Lower leg skin (tissue), 4 donors: ENCODE measurements around the gene ENOX1. TPM values are rescaled to one million over a fixed set of nuclear protein-coding genes. Genes with fewer than 3 reads are reported as not detected.

Source experiments
- DNase-seq, 2 donors: peaks; one replicate each; pipeline ENCODE4 v3.0.0-alpha.2; 2019; ENCODE audit warnings: low spot score in 2 of 2
- H3K4me3 ChIP-seq: fragments of 200-600 bp; sonication (generic); 2 replicates; pipeline ENCODE4 v1.5.1; 2017; ENCODE audit warnings: mild to moderate bottlenecking, low read depth; ENCODE audit not compliant: poor library complexity, severe bottlenecking
- CTCF ChIP-seq, 3 donors: fragments of 450-650 bp; IDR thresholded peaks; one replicate each; pipeline ENCODE4 v1.5.1; 2016; ENCODE audit warnings: antibody characterized with exemption in 3 of 3, mild to moderate bottlenecking in 3 of 3, moderate library complexity in 2 of 3
- POLR2A ChIP-seq, 2 donors: fragments of 450-650 bp; IDR thresholded peaks; one replicate each; pipeline ENCODE4 v1.6.1; 2016 to 2017; ENCODE audit warnings: antibody characterized with exemption in 2 of 2, mild to moderate bottlenecking in 1 of 2, moderate library complexity in 1 of 2
- WGBS, 2 donors: methylation state at CpG; one replicate each; pipeline ENCODE4 v1.1.5; 2018; 5-methylcytosine and 5-hydroxymethylcytosine counted together
- intact Hi-C: fragments of 100-400 bp; cut with DNase I; formaldehyde crosslinking; loops from one replicate; pipeline ENCODE4 v1.15.0; 2023; ENCODE audit warnings: low total_unique reads
- total RNA-seq, 4 donors: library from RNA; depleted of rRNA; stranded (reverse); fragments of >200 nt; gene quantifications; one replicate each; pipeline ENCODE4 v1.1.0, GENCODE V29; 2016

Gene ENOX1
- total RNA-seq, 4 donors from 2014 or later: 0.11 to 0.52 (median 0.30) TPM

DNA sequence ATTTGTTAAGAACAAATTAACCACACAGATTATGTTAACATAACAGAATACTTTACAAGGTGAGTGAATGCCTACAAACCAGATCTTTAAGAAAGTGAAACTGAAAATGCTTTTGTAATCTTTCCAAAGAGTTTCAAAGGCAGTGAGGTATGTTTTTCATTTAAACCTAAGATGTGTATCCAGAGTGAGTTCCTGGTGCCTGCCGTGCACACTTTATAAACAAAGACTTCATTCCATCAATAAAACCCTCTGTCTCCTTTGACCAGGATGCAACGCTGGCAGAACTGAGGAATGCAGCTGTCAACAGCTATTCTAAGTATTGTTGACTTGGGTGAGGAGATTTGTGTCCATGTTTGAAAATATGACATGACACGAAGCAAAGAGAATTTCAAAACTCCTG, 418.8 kb downstream of the ENOX1 start:
- intact Hi-C loops: no loop called here
- WGBS, 2 donors: 10 to 18% methylated on average over 3 of the region's 3 CpGs
- no peak for DNase-seq
- TF ChIP-seq CTCF (IDR thresholded peaks at IDR 0.05) (no peak), POLR2A (IDR thresholded peaks at IDR 0.05) (no peak)
- no peak overlapping the region for H3K4me3 ChIP-seq

DNA sequence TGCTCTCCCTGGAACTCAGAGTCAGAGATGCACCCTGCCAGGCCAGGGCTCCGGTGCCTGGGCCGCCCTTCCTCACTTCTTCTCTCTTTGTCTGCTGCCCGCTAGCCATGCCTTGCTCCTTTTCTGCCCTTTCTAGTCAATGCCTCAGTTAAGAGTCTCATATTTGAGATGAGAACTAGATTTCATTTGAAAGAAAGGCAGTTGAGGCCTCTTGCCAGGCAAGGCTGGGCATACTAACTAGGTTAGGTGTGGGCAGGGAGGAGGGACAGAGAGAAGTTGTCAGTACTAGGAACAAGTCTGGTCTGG, 421.8 kb downstream of the ENOX1 start:
- WGBS, 2 donors: 61 to 76% methylated on average over 3 of the region's 3 CpGs
- intact Hi-C loops: no loop called here
- no peak overlapping the region for H3K4me3 ChIP-seq
- TF ChIP-seq CTCF (IDR thresholded peaks at IDR 0.05) (no peak), POLR2A (IDR thresholded peaks at IDR 0.05) (no peak)
- DNase-seq: no peak

DNA sequence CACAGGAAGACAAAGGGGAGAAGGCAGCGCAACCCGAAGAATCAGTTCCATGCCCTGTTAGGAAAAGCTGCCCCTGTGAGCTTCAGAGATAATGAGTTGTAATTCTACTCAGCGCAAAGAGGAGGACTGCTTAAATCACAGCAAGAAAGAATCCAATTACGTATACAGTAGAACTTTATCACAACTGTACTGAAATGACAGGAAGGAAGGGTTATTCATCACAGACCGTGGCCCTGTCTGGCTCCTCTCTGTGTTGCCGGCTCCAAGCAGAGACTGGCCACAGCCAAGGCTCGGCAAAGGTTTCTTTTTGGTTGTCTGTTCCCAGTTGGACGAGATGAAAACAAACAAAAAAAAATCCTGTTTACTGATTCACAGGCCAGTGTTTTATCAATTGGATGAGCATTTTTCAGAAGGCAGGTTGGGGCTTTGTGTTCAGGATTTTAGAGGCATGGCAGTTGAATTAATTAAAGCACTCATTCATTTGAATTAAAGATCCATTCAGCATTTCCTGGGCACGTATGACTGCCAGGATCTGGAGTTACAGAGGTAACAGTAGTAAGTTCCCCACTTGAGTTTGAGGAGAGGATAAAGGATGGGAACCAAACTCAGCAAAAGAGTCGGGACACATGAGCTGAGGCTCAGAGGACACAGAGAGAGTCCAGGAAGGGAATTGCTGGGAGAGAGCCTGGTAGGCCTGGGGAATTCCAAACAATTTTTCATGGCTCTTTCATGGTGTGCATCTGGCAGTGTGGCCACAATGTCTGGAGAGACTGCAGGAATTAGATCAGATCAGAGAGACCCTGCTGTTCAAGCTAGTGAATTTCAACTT, 422.3 kb downstream of the ENOX1 start:
- H3K4me3 ChIP-seq: no peak overlapping the region
- no peak for TF ChIP-seq CTCF (IDR thresholded peaks at IDR 0.05)
- no peak for TF ChIP-seq POLR2A (IDR thresholded peaks at IDR 0.05)
- DNase-seq: no peak
- intact Hi-C loops: no loop called here
- 36 to 43% methylated on average over 10 of the region's 10 CpGs for WGBS, 2 donors

DNA sequence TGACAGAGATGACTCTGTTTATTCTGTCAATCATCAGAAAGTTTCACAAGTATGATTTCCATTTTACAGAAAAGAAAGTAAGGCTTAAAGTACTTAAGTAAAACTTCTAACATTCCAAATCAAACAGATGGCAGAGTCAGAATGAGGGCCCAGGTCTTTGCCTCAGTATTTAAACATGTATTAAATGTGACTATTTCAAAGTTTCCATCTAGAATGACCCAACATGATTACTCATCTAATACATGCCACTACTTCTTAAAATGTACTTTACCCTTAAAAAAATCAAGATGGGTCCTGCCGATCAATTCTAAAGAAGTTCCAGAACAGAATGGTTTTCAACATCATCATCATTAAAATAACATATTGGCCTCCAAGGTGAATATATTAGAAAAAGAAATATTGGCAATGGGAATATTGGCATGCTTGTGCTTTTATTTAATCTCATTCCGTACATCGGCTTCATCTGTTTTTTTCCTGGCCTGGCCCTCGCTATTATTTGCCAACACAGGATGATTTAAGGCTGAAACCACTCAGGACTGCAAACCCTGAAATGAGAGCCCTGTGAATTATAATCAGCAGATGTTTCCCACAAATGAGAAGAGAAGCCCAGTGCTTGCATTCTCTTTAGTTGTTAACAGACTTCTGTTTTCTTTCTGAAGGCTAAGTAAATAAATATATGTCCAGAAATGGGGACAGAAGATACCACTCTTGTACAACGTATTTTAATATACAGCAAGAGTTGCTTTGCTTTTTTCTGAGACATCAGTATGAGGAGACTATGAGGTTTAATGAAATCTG, 423.4 kb downstream of the ENOX1 start:
- WGBS, 2 donors: 35 to 37% methylated on average over 5 of the region's 5 CpGs
- intact Hi-C loops: no loop called here
- H3K4me3 ChIP-seq: no peak overlapping the region
- DNase-seq: no peak
- TF ChIP-seq CTCF (IDR thresholded peaks at IDR 0.05) (no peak), POLR2A (IDR thresholded peaks at IDR 0.05) (no peak)

DNA sequence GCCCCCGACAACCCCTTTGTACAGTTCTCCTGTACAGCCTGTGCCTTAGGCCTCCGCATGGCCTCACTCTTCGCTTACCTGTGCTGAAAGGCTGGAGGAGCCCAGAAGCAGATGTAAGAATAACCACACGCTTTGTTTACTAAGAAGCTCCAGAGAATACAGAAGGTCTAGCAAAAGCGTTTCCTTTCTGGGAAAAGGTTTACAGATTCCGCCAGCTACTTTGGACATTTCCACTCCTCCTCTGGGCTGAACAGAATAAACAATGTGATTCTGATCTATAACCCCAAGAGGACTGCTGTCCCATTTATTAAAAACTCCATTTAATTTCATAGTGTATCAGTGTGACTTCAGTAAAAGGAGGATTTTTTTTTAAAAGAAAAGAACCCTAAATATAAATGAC, 424.2 kb downstream of the ENOX1 start:
- no peak for TF ChIP-seq CTCF (IDR thresholded peaks at IDR 0.05)
- no peak for TF ChIP-seq POLR2A (IDR thresholded peaks at IDR 0.05)
- intact Hi-C loops: no loop called here
- 95 to 97% methylated on average over 6 of the region's 6 CpGs for WGBS, 2 donors
- H3K4me3 ChIP-seq: no peak overlapping the region
- no peak for DNase-seq
